Measurements from ENCODE around the gene MFSD2B. TPM values are rescaled to one million over a fixed set of nuclear protein-coding genes. Genes with fewer than 3 reads are reported as not detected.
A peak's percentile ranks its signal among the peaks of the same experiment; 100 is the strongest.
"Not testable (repeated sequence)": the region's sequence is repeated elsewhere in the genome, so short reads cannot be mapped to it uniquely, and the experiment has no call there.

The MFSD2B gene
- total and polyA plus RNA-seq, 7 donors = 0.03 to 0.28 (median 0.12) TPM; not detected in 2

DNA sequence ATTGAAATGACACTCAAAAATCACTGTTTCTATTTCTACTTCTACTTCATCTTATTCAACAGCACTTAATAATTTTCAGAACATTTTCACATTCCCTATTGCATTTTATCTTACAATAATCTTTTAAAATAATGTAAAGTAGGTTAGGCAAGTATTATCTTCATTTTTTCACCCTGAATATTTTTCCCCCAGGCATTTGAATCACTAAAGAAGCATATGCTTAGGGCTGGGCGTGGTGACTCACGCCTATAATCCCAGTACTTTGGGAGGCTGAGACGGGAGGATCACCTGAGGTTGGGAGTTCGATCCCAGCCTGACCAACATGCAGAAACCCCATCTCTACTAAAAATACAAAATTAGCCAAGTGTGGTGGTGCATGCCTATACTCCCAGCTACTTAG, 30.6 kb downstream of the MFSD2B start:
- Histone ChIP-seq H3K4me1 (no peaks in the 10 kb centered on the region), H3K27me3 (ENCODE audit: insufficient read depth in 3 of 3, low read length in 2 of 3) (no peaks in the 10 kb centered on the region), H3K36me3 (ENCODE audit: insufficient read depth in 1 of 2, low read depth in 1 of 2) (peaks cover 8 to 39% of the 10 kb centered on the region in 2 donors), H3K4me3 (no peak overlapping the region), H3K27ac (no peak overlapping the region), H3K9me3 (no peaks in the 10 kb centered on the region)
- 83 to 98% (median 98%) methylated on average over 4 of the region's 4 CpGs for WGBS, 3 donors
- DNase-seq (no peak), ATAC-seq (no peak)
- intact Hi-C loops (cut with DNase I) = no loop called here
- TF ChIP-seq, protein P1, sequence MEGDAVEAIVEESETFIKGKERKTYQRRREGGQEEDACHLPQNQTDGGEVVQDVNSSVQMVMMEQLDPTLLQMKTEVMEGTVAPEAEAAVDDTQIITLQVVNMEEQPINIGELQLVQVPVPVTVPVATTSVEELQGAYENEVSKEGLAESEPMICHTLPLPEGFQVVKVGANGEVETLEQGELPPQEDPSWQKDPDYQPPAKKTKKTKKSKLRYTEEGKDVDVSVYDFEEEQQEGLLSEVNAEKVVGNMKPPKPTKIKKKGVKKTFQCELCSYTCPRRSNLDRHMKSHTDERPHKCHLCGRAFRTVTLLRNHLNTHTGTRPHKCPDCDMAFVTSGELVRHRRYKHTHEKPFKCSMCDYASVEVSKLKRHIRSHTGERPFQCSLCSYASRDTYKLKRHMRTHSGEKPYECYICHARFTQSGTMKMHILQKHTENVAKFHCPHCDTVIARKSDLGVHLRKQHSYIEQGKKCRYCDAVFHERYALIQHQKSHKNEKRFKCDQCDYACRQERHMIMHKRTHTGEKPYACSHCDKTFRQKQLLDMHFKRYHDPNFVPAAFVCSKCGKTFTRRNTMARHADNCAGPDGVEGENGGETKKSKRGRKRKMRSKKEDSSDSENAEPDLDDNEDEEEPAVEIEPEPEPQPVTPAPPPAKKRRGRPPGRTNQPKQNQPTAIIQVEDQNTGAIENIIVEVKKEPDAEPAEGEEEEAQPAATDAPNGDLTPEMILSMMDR (IDR thresholded peaks at IDR 0.05) = no peak

DNA sequence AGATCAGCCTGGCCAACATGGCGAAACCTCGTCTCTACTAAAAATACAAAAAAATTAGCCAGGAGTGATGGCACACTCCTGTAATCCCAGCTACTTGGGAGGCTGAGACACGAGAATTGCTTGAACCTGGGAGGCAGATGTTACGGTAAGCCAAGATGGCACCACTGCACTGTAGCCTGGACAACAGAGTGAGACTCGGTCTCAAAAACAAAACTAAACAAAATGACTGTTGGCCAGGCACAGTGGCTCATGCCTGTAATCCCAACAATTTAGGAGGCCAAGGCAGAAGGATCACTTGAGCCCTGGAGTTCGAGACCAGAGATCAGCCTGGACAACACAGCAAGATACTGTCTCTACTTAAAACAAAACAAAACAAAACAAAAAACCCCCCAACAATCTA, 33.2 kb downstream of the MFSD2B start:
- H3K27me3 ChIP-seq (ENCODE audit: insufficient read depth in 3 of 3, low read length in 2 of 3); H3K27ac ChIP-seq; intact Hi-C loops (cut with DNase I); H3K4me3 ChIP-seq; ATAC-seq; H3K9me3 ChIP-seq; H3K4me1 ChIP-seq; DNase-seq: not testable (repeated sequence)
- peaks cover 3 to 17% of the 10 kb centered on the region in 2 donors for H3K36me3 ChIP-seq (ENCODE audit: insufficient read depth in 1 of 2, low read depth in 1 of 2)
- 89 to 94% (median 92%) methylated on average over 6 of the region's 6 CpGs for WGBS, 3 donors

DNA sequence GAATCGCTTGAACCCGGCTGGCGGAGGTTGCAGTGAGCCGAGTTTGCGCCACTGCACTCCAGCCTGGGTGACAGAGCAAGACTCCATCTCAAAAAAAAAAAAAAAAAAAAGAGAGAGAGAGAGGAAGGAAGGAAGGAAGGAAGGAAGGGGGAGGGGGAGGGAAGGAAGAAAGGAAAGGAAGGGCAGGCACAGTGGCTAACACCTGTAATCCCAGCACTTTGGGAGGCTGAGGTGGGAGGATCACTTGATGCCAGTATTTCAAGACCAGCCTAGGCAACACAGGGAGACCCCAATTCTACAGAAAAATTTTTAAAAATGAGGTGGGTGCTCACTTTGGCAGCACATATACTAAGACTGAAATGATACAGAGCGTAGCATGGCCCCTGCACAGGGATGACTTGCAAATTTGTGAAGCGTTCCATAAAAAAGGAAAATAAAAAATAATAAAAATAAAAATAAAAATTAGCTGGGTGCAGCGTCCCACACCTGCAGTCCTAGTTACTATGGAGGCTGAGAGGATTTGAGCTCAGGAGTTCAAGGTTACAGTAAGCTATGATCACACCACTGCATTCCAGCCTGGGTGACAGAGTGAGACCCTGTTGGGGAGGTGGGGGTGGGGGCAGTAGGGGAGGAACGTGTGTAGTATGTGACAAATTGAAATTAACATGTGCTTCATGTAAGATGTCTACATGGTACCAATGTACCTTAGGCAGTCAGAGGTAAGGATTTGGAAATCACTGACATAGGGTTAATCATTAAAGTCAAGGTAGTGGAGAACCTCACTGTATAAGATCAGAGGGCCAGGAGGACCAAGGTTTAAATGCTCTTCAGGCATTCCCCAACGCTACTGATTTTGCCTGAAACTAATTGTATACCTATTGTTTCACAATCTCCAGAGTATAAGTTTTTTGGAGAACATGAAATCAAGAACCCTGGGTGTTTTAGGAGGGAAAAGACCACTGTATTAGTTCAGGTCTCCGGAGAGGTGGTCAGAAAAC, 35.9 kb downstream of the MFSD2B start:
- TF ChIP-seq, protein P1 (IDR thresholded peaks at IDR 0.05) = no peak
- H3K27me3 ChIP-seq (ENCODE audit: insufficient read depth in 3 of 3, low read length in 2 of 3) = peaks cover 0 to 17% (median 4%) of the 10 kb centered on the region in 3 donors
- DNase-seq (no peak), ATAC-seq (no peak)
- H3K4me3 ChIP-seq = peak overlapping the region; percentile 88
- intact Hi-C loops (cut with DNase I) = loop anchor here in 1 of 2 donors (5.0 kb wide), 1 partner anchor 36 kb away; the partner anchor contains the start of gene TP53I3
- no peaks in the 10 kb centered on the region for H3K9me3 ChIP-seq
- no peak overlapping the region for H3K27ac ChIP-seq
- WGBS, 3 donors = 78 to 81% (median 80%) methylated on average over 11 of the region's 11 CpGs
- no peaks in the 10 kb centered on the region for H3K36me3 ChIP-seq (ENCODE audit: insufficient read depth in 1 of 2, low read depth in 1 of 2)
- H3K4me1 ChIP-seq = peaks cover 15% of the 10 kb centered on the region

DNA sequence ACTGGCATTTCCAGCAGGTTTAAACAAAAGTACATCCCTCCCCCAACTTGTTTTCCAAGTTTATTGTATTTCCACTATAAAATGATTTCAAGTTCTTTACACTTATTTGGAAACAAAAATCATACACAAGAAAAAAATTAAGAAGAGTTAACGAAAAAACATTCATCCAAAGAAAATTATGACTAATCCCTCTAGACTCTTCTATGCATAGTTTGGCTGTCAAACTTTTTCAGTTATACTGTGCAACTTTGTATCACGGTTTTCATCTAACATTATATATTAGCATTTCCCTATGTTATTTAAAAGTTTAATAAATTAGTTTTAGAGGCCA, 36.7 kb downstream of the MFSD2B start:
- Histone ChIP-seq H3K36me3 (ENCODE audit: insufficient read depth in 1 of 2, low read depth in 1 of 2) (no peaks in the 10 kb centered on the region), H3K27ac (peak overlapping the region; percentile 78), H3K4me1 (peaks cover 15% of the 10 kb centered on the region), H3K4me3 (peak overlapping the region; percentile 88), H3K9me3 (no peaks in the 10 kb centered on the region), H3K27me3 (ENCODE audit: insufficient read depth in 3 of 3, low read length in 2 of 3) (peaks cover 0 to 17% (median 4%) of the 10 kb centered on the region in 3 donors)
- DNase-seq (no peak), ATAC-seq (no peak)
- WGBS, 3 donors = 2% methylated on average over 2 of the region's 2 CpGs
- intact Hi-C loops (cut with DNase I) = loop anchor here in 1 of 2 donors (5.0 kb wide), 1 partner anchor 36 kb away; the partner anchor contains the start of gene TP53I3
- TF ChIP-seq, protein P1 (IDR thresholded peaks at IDR 0.05) = no peak
